B cell (primary cell): ENCODE data around the gene DNAJB6. TPM values are rescaled to one million over a fixed set of nuclear protein-coding genes. Genes with fewer than 3 reads are reported as not detected.

Source experiments
- ATAC-seq: fragments of 200-7000 bp; cut with Tn5 transposase; one replicate; pipeline ENCODE4 v1.10.0; 2021; ENCODE audit warnings: low read depth, mild to moderate bottlenecking, moderate number of reproducible peaks, moderate library complexity
- CTCF ChIA-PET: fragments of 350-600 bp; sonication (Branson Sonifier 250); formaldehyde crosslinking; loops from one replicate; lab custom pipeline; 2021; ENCODE audit warnings: antibody characterized with exemption, inconsistent platforms; lab: Charles Lee
- POLR2A ChIA-PET: fragments of 350-600 bp; sonication (Branson Sonifier 250); formaldehyde crosslinking; loops from one replicate; lab custom pipeline; 2021; ENCODE audit warnings: antibody characterized with exemption; lab: Charles Lee
- DNase-seq: peaks from one replicate; pipeline ENCODE4 v3.0.0; 2013
- H2AFZ ChIP-seq: 2 replicates; pipeline ENCODE4 v1.6.1; 2012; ENCODE audit warnings: mild to moderate bottlenecking, low read depth, low read length; ENCODE audit not compliant: insufficient read depth, poor library complexity, severe bottlenecking
- H3K27ac ChIP-seq, 2 donors: 1 replicate in 1 of 2; 2 replicates in 1 of 2; pipeline ENCODE4 v1.5.1; 2012 to 2013; ENCODE audit warnings: low read length in 2 of 2, mild to moderate bottlenecking in 2 of 2, moderate library complexity in 1 of 2
- H3K27me3 ChIP-seq, 4 experiments: fragments of 200-600 bp in 1 of 4; sonication (generic) in 1 of 4; replicated peaks in 1 of 4; 1 replicate in 2 of 4; 2 replicates in 2 of 4; pipeline versions ENCODE4 v1.6.1 to v1.7.0; 2013 to 2016; ENCODE audit warnings: low read length in 3 of 4, mild to moderate bottlenecking in 2 of 4, mixed read lengths in 1 of 4, moderate library complexity in 1 of 4; ENCODE audit not compliant: insufficient read depth in 4 of 4, control insufficient read depth in 3 of 4; ENCODE audit errors: control extremely low read depth in 1 of 4
- H3K36me3 ChIP-seq, 2 experiments: replicated peaks in 1 of 2; 1 replicate in 1 of 2; 2 replicates in 1 of 2; pipeline versions ENCODE4 v1.6.1 to v1.7.1; 2013; ENCODE audit warnings: low read length in 1 of 2; ENCODE audit not compliant: insufficient read depth in 2 of 2, control insufficient read depth in 1 of 2; ENCODE audit errors: control extremely low read depth in 1 of 2, extremely low read depth in 1 of 2
- H3K4me1 ChIP-seq, 2 donors: fragments of 200-600 bp in 1 of 2; sonication (generic) in 1 of 2; 1 replicate in 1 of 2; 2 replicates in 1 of 2; pipeline versions ENCODE4 v1.5.1 to v1.6.1; 2013 to 2017; ENCODE audit warnings: low read length in 2 of 2; ENCODE audit not compliant: control insufficient read depth in 2 of 2, insufficient read depth in 2 of 2
- H3K4me2 ChIP-seq: replicated peaks from 2 replicates; pipeline ENCODE3; 2012; ENCODE audit warnings: mild to moderate bottlenecking, low read depth, low read length; ENCODE audit not compliant: poor library complexity, severe bottlenecking
- H3K4me3 ChIP-seq, 5 experiments: fragments of 200-600 bp in 1 of 5; sonication (generic) in 1 of 5; 1 replicate in 3 of 5; 2 replicates in 2 of 5; pipeline versions ENCODE4 v1.5.1 to v1.7.0; 2011 to 2016; ENCODE audit warnings: low read length in 4 of 5, mild to moderate bottlenecking in 4 of 5, low read depth in 2 of 5, control low read depth in 1 of 5, moderate library complexity in 1 of 5; ENCODE audit not compliant: insufficient read depth in 1 of 5; ENCODE audit errors: control extremely low read depth in 1 of 5, extremely low read depth in 1 of 5
- H3K79me2 ChIP-seq: fragments of 200-600 bp; sonication (generic); one replicate; pipeline ENCODE4 v1.6.0; 2016; ENCODE audit warnings: low read length; ENCODE audit not compliant: control insufficient read depth, insufficient read depth
- H3K9ac ChIP-seq: fragments of 200-600 bp; sonication (generic); 2 replicates; pipeline ENCODE4 v1.6.1; 2017; ENCODE audit warnings: mild to moderate bottlenecking, low read length, moderate library complexity
- H3K9me3 ChIP-seq, 3 donors: one replicate each; pipeline versions ENCODE4 v1.6.1 to v1.7.1; 2013; ENCODE audit warnings: low read length in 2 of 3; ENCODE audit not compliant: control insufficient read depth in 2 of 3, insufficient read depth in 1 of 3; ENCODE audit errors: control extremely low read depth in 1 of 3
- H4K20me1 ChIP-seq: 2 replicates; pipeline ENCODE4 v1.6.0; 2012; ENCODE audit warnings: mild to moderate bottlenecking, low read length; ENCODE audit not compliant: insufficient read depth, control insufficient read depth, poor library complexity, severe bottlenecking
- H3K27ac Mint-ChIP-seq: one replicate; pipeline ENCODE4 v1.8.0; 2021; ENCODE audit warnings: mixed read lengths
- H3K27me3 Mint-ChIP-seq: one replicate; pipeline ENCODE4 v1.8.0; 2021; ENCODE audit warnings: mixed read lengths
- H3K4me1 Mint-ChIP-seq: one replicate; pipeline ENCODE4 v1.8.0; 2021; ENCODE audit warnings: mixed read lengths
- H3K4me3 Mint-ChIP-seq: one replicate; pipeline ENCODE4 v1.8.0; 2021; ENCODE audit warnings: mixed read lengths
- H3K9me3 Mint-ChIP-seq: one replicate; pipeline ENCODE4 v1.8.0; 2022; ENCODE audit warnings: mixed read lengths; ENCODE audit not compliant: insufficient read depth
- CTCF ChIP-seq: fragments of 200-600 bp; IDR thresholded peaks from one replicate; pipeline ENCODE4 v1.8.0; 2022; ENCODE audit warnings: antibody characterized with exemption, mild to moderate bottlenecking
- EZH2 ChIP-seq: IDR thresholded peaks from 2 replicates; pipeline ENCODE4 v1.6.1; 2012; ENCODE audit warnings: borderline replicate concordance, low read depth, mild to moderate bottlenecking, moderate library complexity, low read length; ENCODE audit not compliant: insufficient read depth, poor library complexity, severe bottlenecking
- WGBS: methylation state at CpG from one replicate; pipeline ENCODE4 v1.1.5; 2013; ENCODE audit warnings: missing lambda C conversion rate; ENCODE audit not compliant: insufficient coverage; 5-methylcytosine and 5-hydroxymethylcytosine counted together
- intact Hi-C: fragments of 100-400 bp; cut with micrococcal nuclease; formaldehyde crosslinking; loops from one replicate; pipeline ENCODE4 v1.10.0; 2022
- polyA plus RNA-seq: library from polyadenylated mRNA; depleted of rRNA; stranded (reverse); fragments of >200 nt; gene quantifications from 2 replicates; pipeline ENCODE4 v1.2.3, GENCODE V29; 2012
- total RNA-seq, 2 donors: library from RNA; stranded (reverse); fragments of 120-200 nt in 1 of 2; gene quantifications; 1 replicate in 1 of 2; 2 replicates in 1 of 2; pipeline versions ENCODE4 v1.2.3 to v1.2.4, GENCODE V29; 2013 to 2022

The DNAJB6 gene
- total and polyA plus RNA-seq, 2 donors (not counting 1 experiment from before 2014, with no cell fraction given) = 22.4 to 116 TPM

GRCh38 chr7:157318015-157318706 lies 18.6 kb upstream of the DNAJB6 start:
- 41% methylated on average over 14 of the region's 14 CpGs for WGBS
- ATAC-seq (no peak), DNase-seq (no peak)
- ChIA-PET POLR2A (no interaction called here), CTCF (no interaction called here)
- H3K9me3 Mint-ChIP-seq = no peaks in the 10 kb centered on the region
- H3K4me1 Mint-ChIP-seq = no peaks in the 10 kb centered on the region
- no peak overlapping the region for H3K9ac ChIP-seq
- H3K27ac Mint-ChIP-seq = no peak overlapping the region
- H3K27me3 ChIP-seq = no peaks in the 10 kb centered on the region
- no peak overlapping the region for H3K27ac ChIP-seq
- H3K36me3 ChIP-seq = no peaks in the 10 kb centered on the region
- intact Hi-C loops = no loop called here
- H3K4me3 Mint-ChIP-seq = no peak overlapping the region
- no peaks in the 10 kb centered on the region for H3K27me3 Mint-ChIP-seq
- H3K79me2 ChIP-seq = no peaks in the 10 kb centered on the region
- H4K20me1 ChIP-seq = no peaks in the 10 kb centered on the region
- H3K9me3 ChIP-seq = no peaks in the 10 kb centered on the region
- H2AFZ ChIP-seq = peak overlapping the region; percentile 33
- TF ChIP-seq CTCF = no peak
- TF ChIP-seq EZH2 = no peak
- no peak overlapping the region for H3K4me3 ChIP-seq
- H3K4me2 ChIP-seq = no peak overlapping the region
- peaks cover 0 to 3% of the 10 kb centered on the region in 2 donors for H3K4me1 ChIP-seq

DNA sequence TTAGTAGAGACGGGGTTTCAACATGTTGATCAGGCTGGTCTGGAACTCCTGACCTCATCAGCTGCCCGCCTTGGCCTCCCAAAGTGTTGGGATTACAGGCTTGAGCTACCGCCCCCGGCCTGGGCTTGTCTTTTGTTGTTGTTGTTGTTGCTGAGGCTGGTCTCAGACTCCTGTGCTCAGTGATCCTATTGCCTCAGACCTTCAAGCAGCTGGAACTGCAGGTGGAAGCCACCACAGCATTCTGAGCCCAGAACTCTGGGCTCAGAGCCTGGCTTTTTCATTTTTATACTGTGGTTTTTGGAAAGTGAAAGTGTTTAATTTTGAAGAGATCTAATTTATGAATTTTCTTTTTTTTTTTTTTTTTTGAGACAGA lies 16.2 kb upstream of the DNAJB6 start:
- Histone ChIP-seq H2AFZ (no peak overlapping the region), H3K36me3 (no peaks in the 10 kb centered on the region), H3K27ac (no peak overlapping the region), H3K4me3 (no peak overlapping the region), H3K9me3 (no peaks in the 10 kb centered on the region), H3K4me1 (peaks cover 0 to 3% of the 10 kb centered on the region in 2 donors), H3K4me2 (no peak overlapping the region), H4K20me1 (no peaks in the 10 kb centered on the region), H3K79me2 (no peaks in the 10 kb centered on the region), H3K27me3 (no peaks in the 10 kb centered on the region), H3K9ac (no peak overlapping the region)
- H3K27ac Mint-ChIP-seq = no peak overlapping the region
- ATAC-seq = no peak
- H3K9me3 Mint-ChIP-seq = no peaks in the 10 kb centered on the region
- WGBS = 77% methylated on average over 4 of the region's 4 CpGs
- ChIA-PET POLR2A (no interaction called here), CTCF (no interaction called here)
- intact Hi-C loops = no loop called here
- H3K4me3 Mint-ChIP-seq = no peak overlapping the region
- no peak for DNase-seq
- TF ChIP-seq CTCF = no peak
- no peak for TF ChIP-seq EZH2
- H3K27me3 Mint-ChIP-seq = peaks cover 4% of the 10 kb centered on the region
- no peaks in the 10 kb centered on the region for H3K4me1 Mint-ChIP-seq
